GM10266 (cell line): ENCODE data around the gene TENM3.

ENCODE experiments used
- DNase-seq: peaks from one replicate; pipeline ENCODE4 v3.0.0; 2012; ENCODE audit errors: extremely low spot score
- TF ChIP-seq, protein P1 (sequence below): IDR thresholded peaks from 2 replicates; pipeline ENCODE4 v1.5.1; 2012; ENCODE audit warnings: mild to moderate bottlenecking, low read depth; ENCODE audit not compliant: control insufficient read depth, insufficient read depth; ENCODE audit errors: missing control alignments

The TENM3 gene

DNA sequence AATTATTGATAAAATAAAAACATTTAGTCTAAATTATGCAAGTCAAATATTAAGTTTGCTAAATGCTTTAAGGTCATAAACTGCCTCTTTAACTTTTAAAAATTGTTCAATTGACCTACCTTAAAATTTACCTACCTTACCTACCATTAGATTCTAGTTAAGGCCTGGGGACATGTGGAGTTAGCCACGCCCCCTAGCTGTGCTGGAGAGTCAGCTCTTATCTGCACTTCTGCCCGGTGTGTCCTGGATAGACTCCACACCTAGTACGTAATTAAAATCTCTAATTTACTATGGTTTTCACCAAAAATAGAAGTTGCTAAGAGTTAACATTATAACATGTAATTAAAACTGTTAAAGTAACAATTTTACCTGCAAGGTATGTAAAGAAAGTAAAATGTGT is 22.7 kb downstream of the TENM3 start:
- DNase-seq = no peak
- TF ChIP-seq, protein P1, sequence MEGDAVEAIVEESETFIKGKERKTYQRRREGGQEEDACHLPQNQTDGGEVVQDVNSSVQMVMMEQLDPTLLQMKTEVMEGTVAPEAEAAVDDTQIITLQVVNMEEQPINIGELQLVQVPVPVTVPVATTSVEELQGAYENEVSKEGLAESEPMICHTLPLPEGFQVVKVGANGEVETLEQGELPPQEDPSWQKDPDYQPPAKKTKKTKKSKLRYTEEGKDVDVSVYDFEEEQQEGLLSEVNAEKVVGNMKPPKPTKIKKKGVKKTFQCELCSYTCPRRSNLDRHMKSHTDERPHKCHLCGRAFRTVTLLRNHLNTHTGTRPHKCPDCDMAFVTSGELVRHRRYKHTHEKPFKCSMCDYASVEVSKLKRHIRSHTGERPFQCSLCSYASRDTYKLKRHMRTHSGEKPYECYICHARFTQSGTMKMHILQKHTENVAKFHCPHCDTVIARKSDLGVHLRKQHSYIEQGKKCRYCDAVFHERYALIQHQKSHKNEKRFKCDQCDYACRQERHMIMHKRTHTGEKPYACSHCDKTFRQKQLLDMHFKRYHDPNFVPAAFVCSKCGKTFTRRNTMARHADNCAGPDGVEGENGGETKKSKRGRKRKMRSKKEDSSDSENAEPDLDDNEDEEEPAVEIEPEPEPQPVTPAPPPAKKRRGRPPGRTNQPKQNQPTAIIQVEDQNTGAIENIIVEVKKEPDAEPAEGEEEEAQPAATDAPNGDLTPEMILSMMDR = no peak

DNA sequence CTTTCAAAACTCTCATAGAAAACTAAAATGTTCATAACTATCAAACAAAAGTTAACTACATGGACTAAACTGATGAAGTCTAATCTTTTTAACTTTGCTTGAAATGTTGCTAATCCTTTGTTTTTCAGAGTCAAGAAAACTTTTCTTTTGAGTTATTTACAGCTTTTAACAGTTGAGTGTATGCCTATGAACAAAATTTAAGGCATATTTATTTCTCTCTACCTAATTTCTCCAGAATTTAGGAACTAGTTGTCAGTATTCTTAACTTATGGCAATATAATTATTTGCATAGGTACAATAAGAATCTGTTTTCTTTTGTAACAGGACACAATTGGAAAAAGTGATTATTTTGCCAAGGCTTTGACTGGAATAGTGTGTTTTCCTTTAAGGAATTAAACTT is 23.8 kb downstream of the TENM3 start:
- DNase-seq = no peak
- TF ChIP-seq, protein P1 = no peak

DNA sequence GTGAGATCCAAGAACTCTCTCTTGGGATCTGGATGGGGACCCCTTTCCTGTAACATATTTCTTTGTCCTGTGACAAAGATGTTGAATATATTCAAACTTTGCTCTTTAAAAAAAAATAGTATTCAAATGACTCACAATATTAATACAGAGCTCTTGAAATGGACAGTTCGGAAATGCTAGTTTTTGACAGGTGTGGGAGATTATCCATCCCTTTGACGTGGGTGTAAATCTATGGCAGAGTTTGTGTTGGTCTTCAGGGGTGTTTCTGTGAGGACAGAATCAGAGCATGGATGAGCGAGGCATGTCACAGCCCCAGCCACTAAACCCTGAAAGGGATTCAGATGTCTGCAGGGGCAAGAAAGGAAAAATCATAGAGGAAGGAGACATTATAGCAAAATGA is 25.8 kb downstream of the TENM3 start:
- TF ChIP-seq, protein P1 = no peak
- DNase-seq = no peak

DNA sequence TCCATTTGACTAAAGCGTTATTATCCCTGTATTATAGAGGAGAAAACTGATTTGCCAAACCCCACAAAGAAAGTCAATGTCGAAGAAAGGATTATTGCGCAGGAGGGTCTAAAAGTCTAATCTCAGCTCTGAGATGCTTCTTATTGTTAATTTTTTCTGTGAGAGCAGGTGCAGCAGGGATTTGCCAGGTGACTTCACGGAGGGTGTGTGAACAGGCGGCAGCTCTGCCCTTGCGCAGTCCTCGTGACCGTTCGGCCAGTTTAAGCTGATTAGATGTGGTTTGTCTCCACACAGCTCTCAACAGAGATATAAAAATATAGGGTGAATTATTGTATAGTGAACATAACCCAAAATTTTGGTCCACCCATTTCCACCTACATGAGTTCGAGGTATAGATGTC is 28.5 kb downstream of the TENM3 start:
- no peak for DNase-seq
- TF ChIP-seq, protein P1 = no peak

DNA sequence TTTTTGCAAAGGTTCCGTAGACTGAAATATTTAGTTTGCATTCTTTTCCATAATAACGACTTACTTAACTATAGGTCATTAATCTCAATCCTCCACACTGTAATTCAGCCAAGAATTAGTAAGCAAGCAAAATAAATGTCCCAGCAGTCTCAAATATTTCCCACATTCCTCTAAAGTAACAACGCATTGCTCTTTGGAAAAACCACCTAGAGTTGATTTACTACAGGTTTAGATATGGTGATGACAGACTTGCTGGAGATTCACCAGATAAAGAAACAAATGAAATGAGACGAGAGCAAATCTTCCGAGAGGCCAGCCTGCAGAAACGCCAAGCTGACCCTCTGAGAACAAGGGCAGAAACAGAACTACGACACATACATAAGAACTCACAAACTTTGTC is 28.9 kb downstream of the TENM3 start:
- TF ChIP-seq, protein P1 = no peak
- DNase-seq = no peak

DNA sequence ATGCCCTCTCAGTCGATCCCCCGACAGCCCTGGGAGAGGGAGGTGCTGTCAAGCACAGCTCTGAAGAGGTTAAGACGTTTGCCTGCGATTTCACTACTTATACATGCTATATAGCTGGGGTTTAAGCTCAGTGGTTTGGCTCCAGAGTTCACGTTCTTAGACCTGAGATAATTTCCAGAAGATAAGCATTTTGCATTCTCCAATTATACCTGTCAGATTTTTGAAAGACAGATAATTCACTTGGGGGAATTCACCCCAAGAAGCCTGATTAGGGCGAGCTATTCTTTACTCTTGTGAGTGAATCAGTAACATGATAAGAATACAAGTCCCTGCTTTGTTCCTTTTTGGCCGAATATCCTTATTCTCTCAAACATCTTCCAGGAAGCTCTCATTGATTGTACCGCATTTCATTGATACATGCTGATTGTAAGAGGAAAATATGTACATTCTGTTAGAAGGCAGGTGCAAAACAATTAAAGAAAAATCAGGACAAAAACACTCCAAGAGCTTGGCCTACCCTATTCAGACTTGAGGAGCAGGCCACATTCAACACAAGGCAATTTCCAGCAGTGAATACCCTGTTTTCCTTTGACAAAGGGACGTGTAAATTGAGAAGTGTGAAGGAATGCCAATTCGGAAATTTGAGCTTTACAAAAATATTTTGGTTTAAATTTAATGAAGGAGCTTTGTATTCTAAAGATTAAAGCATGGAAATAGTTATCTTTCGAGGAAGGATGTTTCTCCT is 30.2 kb downstream of the TENM3 start:
- TF ChIP-seq, protein P1 = no peak
- no peak for DNase-seq

DNA sequence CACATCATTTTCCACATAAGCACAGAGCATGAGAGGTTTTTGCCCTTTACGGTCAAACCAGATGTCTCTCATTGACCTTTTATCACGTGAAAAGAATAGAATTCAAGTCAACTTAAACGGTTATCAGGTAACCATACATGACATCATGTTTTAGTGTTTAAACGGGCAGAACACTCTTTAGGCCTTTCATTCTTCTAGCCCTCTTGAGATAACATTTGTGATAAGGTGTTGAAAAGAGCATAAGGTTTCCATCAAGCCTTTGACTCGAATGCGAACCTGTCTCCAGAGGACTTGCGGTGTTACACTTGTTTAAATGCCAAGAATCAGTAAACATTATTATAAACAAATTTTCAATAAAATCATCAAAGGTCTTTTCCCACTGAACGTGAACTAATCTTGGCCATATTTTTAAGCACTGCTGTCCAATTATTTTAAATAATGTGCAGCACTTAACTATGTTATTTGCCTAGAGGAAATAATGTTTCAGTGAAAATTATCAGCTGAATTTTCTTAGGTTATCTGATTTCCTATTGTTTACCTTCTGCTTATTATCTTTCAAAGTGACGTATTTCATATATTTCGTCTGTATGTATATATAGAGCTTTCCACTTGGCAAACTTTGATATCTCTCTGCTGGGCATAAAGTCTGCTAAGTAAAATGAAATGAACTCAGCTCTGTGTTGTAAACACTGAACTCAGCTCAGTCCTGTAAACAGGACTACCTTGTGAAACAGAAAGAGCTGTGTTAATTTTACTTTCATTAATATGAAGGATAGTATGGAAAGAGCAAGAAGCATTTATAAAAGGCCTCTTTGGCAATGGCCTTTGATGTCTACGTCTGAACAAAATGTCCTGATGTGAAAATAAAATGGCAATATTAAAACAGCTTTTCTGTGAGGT is 33.3 kb downstream of the TENM3 start:
- no peak for DNase-seq
- TF ChIP-seq, protein P1 = no peak
